HEK293 (cell line): ENCODE data around the gene INF2.

Experiments used
- CTCF ChIA-PET: fragments of 350-600 bp; formaldehyde crosslinking; extraction: SDS; loops from one replicate; lab custom pipeline; 2021; ENCODE audit warnings: antibody characterized with exemption; lab: Yijun Ruan, JAX
- POLR2A ChIA-PET: fragments of 300-600 bp; formaldehyde crosslinking; extraction: SDS; loops from one replicate; lab custom pipeline; 2020; ENCODE audit warnings: antibody characterized with exemption, inconsistent platforms; lab: Yijun Ruan, JAX
- H3K27ac ChIP-seq: fragments of 200-500 bp; sonication (Bioruptor generic); 2 replicates; pipeline ENCODE4 v1.5.1; 2014; ENCODE audit warnings: low read depth, low read length, control low read depth, inconsistent platforms; ENCODE audit errors: extremely low read depth
- H3K36me3 ChIP-seq, 2 experiments: fragments of 200-500 bp in 1 of 2; sonication (Bioruptor generic) in 1 of 2; 1 replicate in 1 of 2; 2 replicates in 1 of 2; pipeline ENCODE4 v1.5.1; 2014 to 2017; ENCODE audit warnings: inconsistent platforms in 2 of 2, low read length in 2 of 2; ENCODE audit not compliant: control insufficient read depth in 2 of 2, insufficient read depth in 1 of 2
- H3K4me1 ChIP-seq: fragments of 200-500 bp; sonication (Bioruptor generic); 2 replicates; pipeline ENCODE4 v1.5.1; 2014; ENCODE audit warnings: mild to moderate bottlenecking, low read length, inconsistent platforms; ENCODE audit not compliant: control insufficient read depth, insufficient read depth
- H3K4me3 ChIP-seq: 2 replicates; pipeline ENCODE4 v1.5.1; 2011; ENCODE audit warnings: low read depth, mild to moderate bottlenecking, control low read depth, low read length, moderate library complexity
- H3K9me3 ChIP-seq: fragments of 200-500 bp; sonication (Bioruptor generic); 2 replicates; pipeline ENCODE4 v1.5.1; 2014; ENCODE audit warnings: low read depth, low read length, inconsistent platforms; ENCODE audit not compliant: control insufficient read depth, insufficient read depth
- KLF10 ChIP-seq: fragments of 450-650 bp; IDR thresholded peaks from 2 replicates; pipeline ENCODE4 v1.5.1; 2018; ENCODE audit warnings: missing biosample characterization, mild to moderate bottlenecking, missing genetic modification characterization
- PRDM10 ChIP-seq: fragments of 450-650 bp; formaldehyde crosslinking; IDR thresholded peaks from 2 replicates; pipeline ENCODE4 v1.5.1; 2016; ENCODE audit warnings: missing biosample characterization, missing genetic modification characterization
- SCRT2 ChIP-seq: fragments of 450-650 bp; formaldehyde crosslinking; IDR thresholded peaks from 2 replicates; pipeline ENCODE4 v1.5.1; 2016; ENCODE audit warnings: missing biosample characterization, missing genetic modification characterization
- ZBTB48 ChIP-seq: fragments of 450-650 bp; formaldehyde crosslinking; IDR thresholded peaks from 2 replicates; pipeline ENCODE4 v1.5.1; 2016; ENCODE audit warnings: missing biosample characterization, missing genetic modification characterization
- ZNF121 ChIP-seq: fragments of 450-650 bp; formaldehyde crosslinking; IDR thresholded peaks from 2 replicates; pipeline ENCODE4 v1.5.1; 2016; ENCODE audit warnings: missing biosample characterization, missing genetic modification characterization
- ZNF133 ChIP-seq: fragments of 450-650 bp; formaldehyde crosslinking; IDR thresholded peaks from 2 replicates; pipeline ENCODE4 v1.5.1; 2016; ENCODE audit warnings: missing biosample characterization, missing genetic modification characterization
- ZNF211 ChIP-seq: fragments of 450-650 bp; formaldehyde crosslinking; IDR thresholded peaks from 2 replicates; pipeline ENCODE4 v1.5.1; 2016; ENCODE audit warnings: low read depth, missing biosample characterization, missing genetic modification characterization
- ZNF274 ChIP-seq, 2 experiments: fragments of 200-500 bp in 1 of 2; fragments of 450-650 bp in 1 of 2; sonication (Bioruptor generic) in 1 of 2; formaldehyde crosslinking in 1 of 2; IDR thresholded peaks; 2 replicates each; pipeline versions ENCODE4 v1.5.1 to v1.6.1; 2014 to 2016; ENCODE audit warnings: borderline replicate concordance in 1 of 2, inconsistent platforms in 1 of 2, low read length in 1 of 2, missing biosample characterization in 1 of 2, missing genetic modification characterization in 1 of 2
- ZNF391 ChIP-seq: fragments of 450-650 bp; formaldehyde crosslinking; IDR thresholded peaks from 2 replicates; pipeline ENCODE4 v1.5.1; 2016; ENCODE audit warnings: low read depth, missing biosample characterization, missing genetic modification characterization, borderline replicate concordance
- ZNF580 ChIP-seq: fragments of 450-650 bp; formaldehyde crosslinking; IDR thresholded peaks from 2 replicates; pipeline ENCODE4 v1.5.1; 2016; ENCODE audit warnings: missing biosample characterization, missing genetic modification characterization
- TF ChIP-seq, protein P1 (sequence below): fragments of 450-650 bp; formaldehyde crosslinking; IDR thresholded peaks from 2 replicates; pipeline ENCODE4 v1.5.1; 2016; ENCODE audit warnings: missing biosample characterization, missing genetic modification characterization, borderline replicate concordance

INF2 gene

GRCh38 chr14:104657101-104657524 is 32.3 kb upstream of the INF2 start:
- H3K27ac ChIP-seq: no peak overlapping the region
- no peaks in the 10 kb centered on the region for H3K4me1 ChIP-seq
- H3K4me3 ChIP-seq: no peak overlapping the region
- POLR2A ChIA-PET: no interaction called here
- TF ChIP-seq SCRT2 (tag by site-specific recombination) (no peak), ZNF274 (IDR thresholded peaks at IDR 0.05; ENCODE audit: low read length) (no peak), ZNF274 (tag by site-specific recombination; IDR thresholded peaks at IDR 0.05; ENCODE audit: borderline replicate concordance) (no peak), PRDM10 (tag by site-specific recombination) (peak; percentile 86), ZNF580 (no peak), ZNF211 (no peak)
- TF ChIP-seq, protein P1, sequence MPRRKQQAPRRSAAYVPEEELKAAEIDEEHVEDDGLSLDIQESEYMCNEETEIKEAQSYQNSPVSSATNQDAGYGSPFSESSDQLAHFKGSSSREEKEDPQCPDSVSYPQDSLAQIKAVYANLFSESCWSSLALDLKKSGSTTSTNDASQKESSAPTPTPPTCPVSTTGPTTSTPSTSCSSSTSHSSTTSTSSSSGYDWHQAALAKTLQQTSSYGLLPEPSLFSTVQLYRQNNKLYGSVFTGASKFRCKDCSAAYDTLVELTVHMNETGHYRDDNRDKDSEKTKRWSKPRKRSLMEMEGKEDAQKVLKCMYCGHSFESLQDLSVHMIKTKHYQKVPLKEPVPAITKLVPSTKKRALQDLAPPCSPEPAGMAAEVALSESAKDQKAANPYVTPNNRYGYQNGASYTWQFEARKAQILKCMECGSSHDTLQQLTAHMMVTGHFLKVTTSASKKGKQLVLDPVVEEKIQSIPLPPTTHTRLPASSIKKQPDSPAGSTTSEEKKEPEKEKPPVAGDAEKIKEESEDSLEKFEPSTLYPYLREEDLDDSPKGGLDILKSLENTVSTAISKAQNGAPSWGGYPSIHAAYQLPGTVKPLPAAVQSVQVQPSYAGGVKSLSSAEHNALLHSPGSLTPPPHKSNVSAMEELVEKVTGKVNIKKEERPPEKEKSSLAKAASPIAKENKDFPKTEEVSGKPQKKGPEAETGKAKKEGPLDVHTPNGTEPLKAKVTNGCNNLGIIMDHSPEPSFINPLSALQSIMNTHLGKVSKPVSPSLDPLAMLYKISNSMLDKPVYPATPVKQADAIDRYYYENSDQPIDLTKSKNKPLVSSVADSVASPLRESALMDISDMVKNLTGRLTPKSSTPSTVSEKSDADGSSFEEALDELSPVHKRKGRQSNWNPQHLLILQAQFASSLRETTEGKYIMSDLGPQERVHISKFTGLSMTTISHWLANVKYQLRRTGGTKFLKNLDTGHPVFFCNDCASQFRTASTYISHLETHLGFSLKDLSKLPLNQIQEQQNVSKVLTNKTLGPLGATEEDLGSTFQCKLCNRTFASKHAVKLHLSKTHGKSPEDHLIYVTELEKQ (tag by site-specific recombination): no peak
- TF ChIP-seq, all 188 proteins: peak for 1
- CTCF ChIA-PET: no interaction called here
- Histone ChIP-seq H3K36me3 (no peaks in the 10 kb centered on the region), H3K9me3 (no peaks in the 10 kb centered on the region)

GRCh38 chr14:104657563-104658324 is 31.7 kb upstream of the INF2 start:
- Histone ChIP-seq H3K4me3 (no peak overlapping the region), H3K27ac (no peak overlapping the region), H3K9me3 (no peaks in the 10 kb centered on the region), H3K4me1 (no peaks in the 10 kb centered on the region)
- POLR2A ChIA-PET: no interaction called here
- TF ChIP-seq KLF10 (tag by site-specific recombination) (no peak), ZNF121 (tag by site-specific recombination) (peak; percentile 86), ZBTB48 (tag by site-specific recombination) (no peak), ZNF391 (no peak)
- TF ChIP-seq, all 188 proteins: peak for 1
- no peaks in the 10 kb centered on the region for H3K36me3 ChIP-seq
- CTCF ChIA-PET: interaction anchor here (0.6 kb wide), 1 partner anchor 214 kb away, joined by 5 read pairs; no protein-coding TSS in a partner anchor

DNA sequence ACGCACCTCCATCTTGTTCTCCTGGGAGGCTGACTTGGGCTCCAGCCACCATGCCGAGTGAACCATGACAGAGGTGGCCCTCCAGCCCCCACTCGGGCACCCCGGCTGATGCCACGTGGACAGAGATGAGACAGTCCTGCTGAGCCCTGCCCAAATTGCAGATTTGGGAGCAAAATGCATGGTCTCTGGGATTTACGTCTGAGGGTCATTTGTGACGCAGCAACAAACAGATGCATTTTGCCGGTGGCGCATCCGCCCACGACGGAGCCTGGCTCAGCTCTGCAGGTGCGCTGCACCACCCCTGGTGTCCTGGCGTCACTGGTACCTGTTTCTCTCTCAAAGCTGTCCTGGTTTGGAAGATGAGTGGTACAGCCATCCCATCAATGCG is 31.1 kb upstream of the INF2 start:
- H3K4me1 ChIP-seq: no peaks in the 10 kb centered on the region

More for the DNA sequence above, 31.1 kb upstream of the INF2 start:
- no peaks in the 10 kb centered on the region for H3K36me3 ChIP-seq
- TF ChIP-seq ZNF133 (tag by site-specific recombination): no peak
- TF ChIP-seq, all 188 proteins: peak for 0
- ChIA-PET POLR2A (no interaction called here), CTCF (no interaction called here)
- Histone ChIP-seq H3K4me3 (no peak overlapping the region), H3K27ac (no peak overlapping the region), H3K9me3 (no peaks in the 10 kb centered on the region)
